GM23338 (cell line): ENCODE data around the gene KLK11. TPM values are rescaled to one million over a fixed set of nuclear protein-coding genes. Genes with fewer than 3 reads are reported as not detected.

Experiments
- ATAC-seq: fragments of 200-7000 bp; cut with Tn5 transposase; 3 replicates; pipeline ENCODE4 v1.9.1; 2020
- DNase-seq: peaks from one replicate; pipeline ENCODE4 v3.0.0-alpha.2; 2015; ENCODE audit warnings: low spot score
- H2AFZ ChIP-seq: fragments of 200-600 bp; sonication (generic); 2 replicates; pipeline ENCODE4 v1.8.0; 2016; ENCODE audit warnings: antibody characterized with exemption, mild to moderate bottlenecking, moderate library complexity
- H3F3A ChIP-seq: fragments of 200-600 bp; sonication (generic); replicated peaks from 2 replicates; pipeline ENCODE4 v1.8.0; 2017; ENCODE audit warnings: antibody characterized with exemption, mixed run types, low read depth
- H3K27ac ChIP-seq: fragments of 200-600 bp; sonication (generic); 2 replicates; pipeline ENCODE4 v1.6.1; 2016; ENCODE audit warnings: low read depth
- H3K27me3 ChIP-seq: fragments of 200-600 bp; sonication (generic); 2 replicates; pipeline ENCODE4 v1.8.0; 2016; ENCODE audit warnings: mild to moderate bottlenecking, mixed run types, moderate library complexity; ENCODE audit not compliant: insufficient read depth
- H3K36me3 ChIP-seq: fragments of 200-600 bp; sonication (generic); 2 replicates; pipeline ENCODE4 v1.8.0; 2016; ENCODE audit warnings: mild to moderate bottlenecking; ENCODE audit not compliant: insufficient read depth
- H3K4me1 ChIP-seq: fragments of 200-600 bp; sonication (generic); 2 replicates; pipeline ENCODE4 v1.8.0; 2016; ENCODE audit warnings: mild to moderate bottlenecking, moderate library complexity; ENCODE audit not compliant: insufficient read depth
- H3K4me2 ChIP-seq: fragments of 200-600 bp; sonication (generic); 2 replicates; pipeline ENCODE4 v1.7.1; 2017; ENCODE audit warnings: mixed run types
- H3K4me3 ChIP-seq: fragments of 200-600 bp; sonication (generic); 2 replicates; pipeline ENCODE4 v1.6.1; 2016; ENCODE audit warnings: mixed run types
- H3K79me2 ChIP-seq: fragments of 200-600 bp; sonication (generic); replicated peaks from 2 replicates; pipeline ENCODE4 v1.8.0; 2017; ENCODE audit warnings: mild to moderate bottlenecking; ENCODE audit not compliant: insufficient read depth
- H3K9me2 ChIP-seq: fragments of 200-600 bp; sonication (generic); 2 replicates; pipeline ENCODE4 v1.8.0; 2017; ENCODE audit not compliant: insufficient read depth
- H4K20me1 ChIP-seq: fragments of 200-600 bp; sonication (generic); replicated peaks from 2 replicates; pipeline ENCODE4 v1.8.0; 2017; ENCODE audit warnings: mild to moderate bottlenecking; ENCODE audit not compliant: insufficient read depth
- H3K27ac Mint-ChIP-seq: 2 replicates; pipeline ENCODE4 v1.8.0; 2020; ENCODE audit warnings: inconsistent platforms, mild to moderate bottlenecking, moderate library complexity, mixed read lengths
- H3K27me3 Mint-ChIP-seq: 3 replicates; pipeline ENCODE4 v1.8.0; 2022; ENCODE audit warnings: low read depth, mild to moderate bottlenecking, moderate library complexity, mixed read lengths, inconsistent platforms; ENCODE audit not compliant: insufficient read depth, poor library complexity
- H3K36me3 Mint-ChIP-seq: 3 replicates; pipeline ENCODE4 v1.8.0; 2021; ENCODE audit warnings: low read depth, mild to moderate bottlenecking, inconsistent platforms, moderate library complexity, mixed read lengths
- H3K4me1 Mint-ChIP-seq: 3 replicates; pipeline ENCODE4 v1.8.0; 2020; ENCODE audit warnings: mild to moderate bottlenecking, inconsistent platforms, mixed read lengths
- H3K4me3 Mint-ChIP-seq: 3 replicates; pipeline ENCODE4 v1.8.0; 2021; ENCODE audit warnings: moderate library complexity, mild to moderate bottlenecking, inconsistent platforms, mixed read lengths
- H3K9me3 Mint-ChIP-seq: 3 replicates; pipeline ENCODE4 v1.8.0; 2020; ENCODE audit warnings: moderate library complexity, mild to moderate bottlenecking, inconsistent platforms, mixed read lengths
- JUNB ChIP-seq: IDR thresholded peaks from one replicate; pipeline ENCODE4 v1.6.1; 2016; ENCODE audit warnings: antibody characterized with exemption; ENCODE audit not compliant: unreplicated experiment
- NANOG ChIP-seq: IDR thresholded peaks from 2 replicates; pipeline ENCODE4 v1.6.1; 2016; ENCODE audit warnings: antibody characterized with exemption, borderline replicate concordance
- POLR2AphosphoS5 ChIP-seq: IDR thresholded peaks from 2 replicates; pipeline ENCODE4 v1.6.1; 2016; ENCODE audit warnings: antibody characterized with exemption, low read depth
- STAT1 ChIP-seq: IDR thresholded peaks from one replicate; pipeline ENCODE4 v1.6.1; 2016; ENCODE audit warnings: antibody characterized with exemption; ENCODE audit not compliant: unreplicated experiment
- ZNF331 ChIP-seq: fragments of 250-450 bp; sonication (Bioruptor Pico); IDR thresholded peaks from 2 replicates; pipeline ENCODE4 v1.5.0; 2020; ENCODE audit warnings: low read depth, mild to moderate bottlenecking, moderate library complexity
- polyA plus RNA-seq: library from polyadenylated mRNA; unstranded; fragments of >200 nt; fragmentation: Nextera tagmentation; extraction: Ambion mirVana; gene quantifications from 2 replicates; pipeline ENCODE4 v1.2.1, GENCODE V29; 2016
- total RNA-seq: library from RNA; depleted of rRNA; stranded (reverse); fragments of >200 nt; shearing (Covaris generic); gene quantifications from 2 replicates; pipeline ENCODE4 v1.2.3, GENCODE V29; 2014
- TF ChIP-seq, protein P1 (sequence below): fragments of 250-450 bp; sonication (Bioruptor Pico); IDR thresholded peaks from 2 replicates; pipeline ENCODE4 v1.5.0; 2020; ENCODE audit warnings: mild to moderate bottlenecking, moderate library complexity
- TF ChIP-seq, protein P2 (sequence below): IDR thresholded peaks from 2 replicates; pipeline ENCODE4 v1.6.1; 2016; ENCODE audit warnings: antibody characterized with exemption

KLK11 gene
- total and polyA plus RNA-seq, 2 experiments from 2014 or later: not detected

DNA sequence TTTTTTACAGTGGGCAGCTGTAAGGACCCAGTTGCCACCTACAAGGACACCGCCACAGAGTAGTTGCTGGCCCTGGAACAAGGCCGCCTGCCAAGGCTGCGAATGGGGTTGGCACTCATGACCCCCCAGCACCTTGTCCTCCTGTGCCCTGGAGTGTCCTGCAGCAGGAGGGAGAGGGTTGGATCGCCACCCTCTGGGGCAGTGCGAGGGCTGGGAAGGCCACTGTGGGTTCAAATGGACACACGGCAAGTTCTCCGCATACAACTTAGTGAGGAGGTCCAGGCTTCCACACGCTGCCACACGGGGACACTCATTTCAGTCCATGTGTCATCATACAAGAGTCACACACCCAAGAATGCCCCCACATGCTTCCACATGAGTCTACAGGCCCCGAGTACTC, 26.0 kb downstream of the KLK11 start (continued):
- TF ChIP-seq, protein P1, sequence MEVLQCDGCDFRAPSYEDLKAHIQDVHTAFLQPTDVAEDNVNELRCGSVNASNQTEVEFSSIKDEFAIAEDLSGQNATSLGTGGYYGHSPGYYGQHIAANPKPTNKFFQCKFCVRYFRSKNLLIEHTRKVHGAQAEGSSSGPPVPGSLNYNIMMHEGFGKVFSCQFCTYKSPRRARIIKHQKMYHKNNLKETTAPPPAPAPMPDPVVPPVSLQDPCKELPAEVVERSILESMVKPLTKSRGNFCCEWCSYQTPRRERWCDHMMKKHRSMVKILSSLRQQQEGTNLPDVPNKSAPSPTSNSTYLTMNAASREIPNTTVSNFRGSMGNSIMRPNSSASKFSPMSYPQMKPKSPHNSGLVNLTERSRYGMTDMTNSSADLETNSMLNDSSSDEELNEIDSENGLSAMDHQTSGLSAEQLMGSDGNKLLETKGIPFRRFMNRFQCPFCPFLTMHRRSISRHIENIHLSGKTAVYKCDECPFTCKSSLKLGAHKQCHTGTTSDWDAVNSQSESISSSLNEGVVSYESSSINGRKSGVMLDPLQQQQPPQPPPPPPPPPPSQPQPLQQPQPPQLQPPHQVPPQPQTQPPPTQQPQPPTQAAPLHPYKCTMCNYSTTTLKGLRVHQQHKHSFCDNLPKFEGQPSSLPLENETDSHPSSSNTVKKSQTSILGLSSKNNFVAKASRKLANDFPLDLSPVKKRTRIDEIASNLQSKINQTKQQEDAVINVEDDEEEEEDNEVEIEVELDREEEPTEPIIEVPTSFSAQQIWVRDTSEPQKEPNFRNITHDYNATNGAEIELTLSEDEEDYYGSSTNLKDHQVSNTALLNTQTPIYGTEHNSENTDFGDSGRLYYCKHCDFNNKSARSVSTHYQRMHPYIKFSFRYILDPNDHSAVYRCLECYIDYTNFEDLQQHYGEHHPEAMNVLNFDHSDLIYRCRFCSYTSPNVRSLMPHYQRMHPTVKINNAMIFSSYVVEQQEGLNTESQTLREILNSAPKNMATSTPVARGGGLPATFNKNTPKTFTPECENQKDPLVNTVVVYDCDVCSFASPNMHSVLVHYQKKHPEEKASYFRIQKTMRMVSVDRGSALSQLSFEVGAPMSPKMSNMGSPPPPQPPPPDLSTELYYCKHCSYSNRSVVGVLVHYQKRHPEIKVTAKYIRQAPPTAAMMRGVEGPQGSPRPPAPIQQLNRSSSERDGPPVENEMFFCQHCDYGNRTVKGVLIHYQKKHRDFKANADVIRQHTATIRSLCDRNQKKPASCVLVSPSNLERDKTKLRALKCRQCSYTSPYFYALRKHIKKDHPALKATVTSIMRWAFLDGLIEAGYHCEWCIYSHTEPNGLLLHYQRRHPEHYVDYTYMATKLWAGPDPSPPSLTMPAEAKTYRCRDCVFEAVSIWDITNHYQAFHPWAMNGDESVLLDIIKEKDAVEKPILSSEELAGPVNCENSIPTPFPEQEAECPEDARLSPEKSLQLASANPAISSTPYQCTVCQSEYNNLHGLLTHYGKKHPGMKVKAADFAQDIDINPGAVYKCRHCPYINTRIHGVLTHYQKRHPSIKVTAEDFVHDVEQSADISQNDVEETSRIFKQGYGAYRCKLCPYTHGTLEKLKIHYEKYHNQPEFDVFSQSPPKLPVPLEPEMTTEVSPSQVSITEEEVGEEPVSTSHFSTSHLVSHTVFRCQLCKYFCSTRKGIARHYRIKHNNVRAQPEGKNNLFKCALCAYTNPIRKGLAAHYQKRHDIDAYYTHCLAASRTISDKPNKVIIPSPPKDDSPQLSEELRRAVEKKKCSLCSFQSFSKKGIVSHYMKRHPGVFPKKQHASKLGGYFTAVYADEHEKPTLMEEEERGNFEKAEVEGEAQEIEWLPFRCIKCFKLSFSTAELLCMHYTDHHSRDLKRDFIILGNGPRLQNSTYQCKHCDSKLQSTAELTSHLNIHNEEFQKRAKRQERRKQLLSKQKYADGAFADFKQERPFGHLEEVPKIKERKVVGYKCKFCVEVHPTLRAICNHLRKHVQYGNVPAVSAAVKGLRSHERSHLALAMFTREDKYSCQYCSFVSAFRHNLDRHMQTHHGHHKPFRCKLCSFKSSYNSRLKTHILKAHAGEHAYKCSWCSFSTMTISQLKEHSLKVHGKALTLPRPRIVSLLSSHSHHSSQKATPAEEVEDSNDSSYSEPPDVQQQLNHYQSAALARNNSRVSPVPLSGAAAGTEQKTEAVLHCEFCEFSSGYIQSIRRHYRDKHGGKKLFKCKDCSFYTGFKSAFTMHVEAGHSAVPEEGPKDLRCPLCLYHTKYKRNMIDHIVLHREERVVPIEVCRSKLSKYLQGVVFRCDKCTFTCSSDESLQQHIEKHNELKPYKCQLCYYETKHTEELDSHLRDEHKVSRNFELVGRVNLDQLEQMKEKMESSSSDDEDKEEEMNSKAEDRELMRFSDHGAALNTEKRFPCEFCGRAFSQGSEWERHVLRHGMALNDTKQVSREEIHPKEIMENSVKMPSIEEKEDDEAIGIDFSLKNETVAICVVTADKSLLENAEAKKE (CRISPR knock-in tag): no peak
- TF ChIP-seq, protein P2, sequence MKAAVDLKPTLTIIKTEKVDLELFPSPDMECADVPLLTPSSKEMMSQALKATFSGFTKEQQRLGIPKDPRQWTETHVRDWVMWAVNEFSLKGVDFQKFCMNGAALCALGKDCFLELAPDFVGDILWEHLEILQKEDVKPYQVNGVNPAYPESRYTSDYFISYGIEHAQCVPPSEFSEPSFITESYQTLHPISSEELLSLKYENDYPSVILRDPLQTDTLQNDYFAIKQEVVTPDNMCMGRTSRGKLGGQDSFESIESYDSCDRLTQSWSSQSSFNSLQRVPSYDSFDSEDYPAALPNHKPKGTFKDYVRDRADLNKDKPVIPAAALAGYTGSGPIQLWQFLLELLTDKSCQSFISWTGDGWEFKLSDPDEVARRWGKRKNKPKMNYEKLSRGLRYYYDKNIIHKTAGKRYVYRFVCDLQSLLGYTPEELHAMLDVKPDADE: no peak

DNA sequence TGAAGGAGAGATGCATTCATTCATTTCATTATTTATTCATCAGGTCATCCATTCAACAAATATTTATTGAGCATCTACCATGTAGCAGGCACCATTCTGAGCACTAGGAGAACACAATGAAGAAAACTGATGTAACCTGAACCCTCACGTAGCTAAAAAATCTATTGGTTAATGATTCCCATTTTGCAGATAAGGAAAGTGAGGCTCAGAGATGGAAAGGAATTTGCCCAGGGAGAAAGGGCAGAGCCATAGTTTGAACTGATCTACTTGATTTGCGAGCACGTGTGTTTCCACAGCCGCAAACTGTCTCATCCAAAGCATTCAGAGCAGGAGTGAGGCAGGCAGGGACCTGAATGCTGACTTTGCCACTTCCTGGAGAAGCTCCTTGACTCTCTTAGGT, 27.7 kb downstream of the KLK11 start:
- no peaks in the 10 kb centered on the region for H3K79me2 ChIP-seq
- H3K4me3 ChIP-seq: no peak overlapping the region
- no peaks in the 10 kb centered on the region for H3K9me2 ChIP-seq
- peaks cover 19% of the 10 kb centered on the region for H3K4me1 Mint-ChIP-seq
- H3K4me1 ChIP-seq: peaks cover 17% of the 10 kb centered on the region
- H3F3A ChIP-seq: no peaks in the 10 kb centered on the region
- no peak for DNase-seq
- H3K27ac Mint-ChIP-seq: no peak overlapping the region
- H3K36me3 ChIP-seq: no peaks in the 10 kb centered on the region
- H3K4me3 Mint-ChIP-seq: no peak overlapping the region
- peaks cover 28% of the 10 kb centered on the region for H3K27me3 Mint-ChIP-seq
- no peak overlapping the region for H3K4me2 ChIP-seq
- H3K36me3 Mint-ChIP-seq: no peaks in the 10 kb centered on the region
- H2AFZ ChIP-seq: no peak overlapping the region
- no peak overlapping the region for H3K27ac ChIP-seq
- no peak for ATAC-seq
- peaks cover 7% of the 10 kb centered on the region for H3K9me3 Mint-ChIP-seq
- H4K20me1 ChIP-seq: no peaks in the 10 kb centered on the region
- no peaks in the 10 kb centered on the region for H3K27me3 ChIP-seq
- TF ChIP-seq JUNB (no peak), NANOG (no peak), POLR2AphosphoS5 (no peak), STAT1 (no peak), ZNF331 (CRISPR knock-in tag) (no peak)
- TF ChIP-seq, protein P1 (CRISPR knock-in tag): no peak
